ENCODE data around the gene AK8. TPM values are rescaled to one million over a fixed set of nuclear protein-coding genes. Genes with fewer than 3 reads are reported as not detected.

AK8 gene
- total RNA-seq, 4 donors from 2014 or later, result 0.61 to 1.9 TPM; not detected in 2

DNA sequence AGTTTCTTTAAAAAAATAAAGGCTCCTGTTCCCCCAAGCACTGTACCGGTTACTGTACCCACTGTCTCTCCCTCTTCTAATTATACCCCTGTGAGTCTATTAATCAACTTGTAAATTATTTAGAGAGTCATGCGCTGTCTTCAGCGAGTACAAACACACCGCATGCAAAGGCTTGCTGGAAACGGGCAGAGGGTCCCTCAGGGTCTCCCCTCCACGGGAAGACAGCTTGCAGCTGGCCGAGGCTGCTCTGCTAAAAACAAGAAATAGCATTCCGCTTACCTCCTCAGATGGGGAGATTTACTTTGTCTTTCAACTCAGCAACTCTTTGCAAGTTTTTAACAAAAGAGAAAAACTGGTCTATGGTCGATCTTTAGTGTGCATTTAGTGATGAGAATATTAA, 71.8 kb downstream of the AK8 start:
- no peaks in the 10 kb centered on the region for H3K4me1 ChIP-seq
- no peaks in the 10 kb centered on the region for H3K36me3 ChIP-seq
- intact Hi-C loops (cut with DNase I; ENCODE audit: low total_unique reads), result no loop called here
- no peak for TF ChIP-seq POLR2A (IDR thresholded peaks at IDR 0.05)
- TF ChIP-seq, protein P1, sequence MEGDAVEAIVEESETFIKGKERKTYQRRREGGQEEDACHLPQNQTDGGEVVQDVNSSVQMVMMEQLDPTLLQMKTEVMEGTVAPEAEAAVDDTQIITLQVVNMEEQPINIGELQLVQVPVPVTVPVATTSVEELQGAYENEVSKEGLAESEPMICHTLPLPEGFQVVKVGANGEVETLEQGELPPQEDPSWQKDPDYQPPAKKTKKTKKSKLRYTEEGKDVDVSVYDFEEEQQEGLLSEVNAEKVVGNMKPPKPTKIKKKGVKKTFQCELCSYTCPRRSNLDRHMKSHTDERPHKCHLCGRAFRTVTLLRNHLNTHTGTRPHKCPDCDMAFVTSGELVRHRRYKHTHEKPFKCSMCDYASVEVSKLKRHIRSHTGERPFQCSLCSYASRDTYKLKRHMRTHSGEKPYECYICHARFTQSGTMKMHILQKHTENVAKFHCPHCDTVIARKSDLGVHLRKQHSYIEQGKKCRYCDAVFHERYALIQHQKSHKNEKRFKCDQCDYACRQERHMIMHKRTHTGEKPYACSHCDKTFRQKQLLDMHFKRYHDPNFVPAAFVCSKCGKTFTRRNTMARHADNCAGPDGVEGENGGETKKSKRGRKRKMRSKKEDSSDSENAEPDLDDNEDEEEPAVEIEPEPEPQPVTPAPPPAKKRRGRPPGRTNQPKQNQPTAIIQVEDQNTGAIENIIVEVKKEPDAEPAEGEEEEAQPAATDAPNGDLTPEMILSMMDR (IDR thresholded peaks at IDR 0.05), result no peak
- no peak overlapping the region for H3K4me3 ChIP-seq
- DNase-seq, result no peak
- H3K9me3 ChIP-seq, result no peaks in the 10 kb centered on the region
- H3K27ac ChIP-seq, result no peak overlapping the region
- no peaks in the 10 kb centered on the region for H3K27me3 ChIP-seq

DNA sequence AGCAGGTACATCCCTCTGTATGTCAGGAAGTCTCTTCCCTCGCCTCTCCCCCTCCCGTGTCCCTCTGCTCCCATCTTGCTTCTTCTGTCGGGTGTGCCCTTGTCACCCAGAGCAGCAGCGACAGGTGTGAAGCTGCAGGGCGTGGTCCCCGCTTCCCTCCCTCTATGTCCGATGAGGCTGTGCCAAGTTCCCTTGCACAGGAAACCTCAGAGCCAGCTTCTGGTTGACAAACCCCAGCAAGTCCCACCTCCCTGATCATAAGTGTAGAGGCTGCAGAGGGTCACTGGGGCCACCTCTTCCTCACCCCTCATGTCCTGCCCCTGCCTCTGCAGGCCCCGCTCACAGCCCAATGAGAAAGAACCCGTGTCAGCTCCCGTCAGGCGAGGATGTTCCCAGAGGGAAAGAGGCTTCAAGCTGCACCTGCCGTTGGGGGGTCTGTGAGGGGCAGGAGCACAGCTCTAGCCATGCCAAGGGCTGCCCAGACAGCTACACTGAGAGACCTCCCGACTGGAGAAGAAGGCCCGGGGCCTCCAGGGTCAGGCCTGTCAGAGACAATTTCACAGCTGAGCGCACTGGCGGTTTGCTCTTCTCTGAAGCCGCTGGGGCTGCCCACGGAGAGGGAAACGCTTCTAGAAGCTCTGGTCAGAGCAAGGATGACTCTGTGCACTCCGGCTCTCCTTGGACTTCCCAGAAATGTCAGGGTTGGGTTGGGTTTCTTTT, 73.3 kb downstream of the AK8 start:
- Histone ChIP-seq H3K36me3 (no peaks in the 10 kb centered on the region), H3K27ac (no peak overlapping the region), H3K4me3 (no peak overlapping the region), H3K27me3 (no peaks in the 10 kb centered on the region), H3K4me1 (no peaks in the 10 kb centered on the region), H3K9me3 (no peaks in the 10 kb centered on the region)
- no peak for DNase-seq
- intact Hi-C loops (cut with DNase I; ENCODE audit: low total_unique reads), result loop anchor here (5.0 kb wide), 1 partner anchor 297 kb away; no protein-coding TSS in a partner anchor
- TF ChIP-seq POLR2A (IDR thresholded peaks at IDR 0.05), result no peak
- TF ChIP-seq, protein P1 (IDR thresholded peaks at IDR 0.05), result no peak

DNA sequence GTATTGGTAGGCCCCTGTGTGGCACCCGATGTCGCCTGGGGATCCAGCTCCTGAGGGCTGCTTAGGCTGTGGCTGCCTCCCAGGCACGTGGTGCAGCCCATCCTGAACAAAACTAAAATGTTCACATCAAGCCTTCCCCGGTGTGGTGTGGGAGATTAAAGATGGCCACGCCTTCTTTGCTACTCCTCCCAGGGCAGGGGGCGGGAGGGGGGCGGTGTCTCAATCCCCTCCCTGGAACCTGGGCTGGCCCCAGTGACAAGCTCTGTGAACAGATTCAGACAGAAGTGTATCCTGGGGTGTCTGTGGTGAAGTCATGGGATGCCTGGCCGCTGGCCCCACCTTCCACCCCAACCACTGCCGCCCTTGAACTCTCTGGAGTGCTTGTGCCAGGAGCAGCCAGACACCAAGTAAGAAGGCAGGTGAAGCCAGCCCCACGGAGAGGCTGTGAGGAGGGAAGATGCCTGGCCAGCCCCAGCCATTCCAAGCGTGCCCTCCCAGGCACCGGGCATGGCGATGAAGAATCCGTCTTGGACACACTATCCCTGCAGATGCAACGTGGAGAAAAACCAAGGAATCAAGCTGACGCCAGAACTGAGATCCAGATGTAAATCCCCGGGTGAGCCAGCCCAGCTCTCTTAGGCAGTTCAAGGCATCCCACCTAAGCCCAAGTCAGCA, 75.8 kb downstream of the AK8 start:
- DNase-seq, result no peak
- TF ChIP-seq POLR2A (IDR thresholded peaks at IDR 0.05), result no peak
- TF ChIP-seq, protein P1 (IDR thresholded peaks at IDR 0.05), result no peak
- Histone ChIP-seq H3K36me3 (no peaks in the 10 kb centered on the region), H3K27ac (no peak overlapping the region), H3K4me3 (no peak overlapping the region), H3K4me1 (no peaks in the 10 kb centered on the region), H3K27me3 (no peaks in the 10 kb centered on the region), H3K9me3 (no peaks in the 10 kb centered on the region)
- intact Hi-C loops (cut with DNase I; ENCODE audit: low total_unique reads), result loop anchor here (5.0 kb wide), 1 partner anchor 295 kb away; no protein-coding TSS in a partner anchor

DNA sequence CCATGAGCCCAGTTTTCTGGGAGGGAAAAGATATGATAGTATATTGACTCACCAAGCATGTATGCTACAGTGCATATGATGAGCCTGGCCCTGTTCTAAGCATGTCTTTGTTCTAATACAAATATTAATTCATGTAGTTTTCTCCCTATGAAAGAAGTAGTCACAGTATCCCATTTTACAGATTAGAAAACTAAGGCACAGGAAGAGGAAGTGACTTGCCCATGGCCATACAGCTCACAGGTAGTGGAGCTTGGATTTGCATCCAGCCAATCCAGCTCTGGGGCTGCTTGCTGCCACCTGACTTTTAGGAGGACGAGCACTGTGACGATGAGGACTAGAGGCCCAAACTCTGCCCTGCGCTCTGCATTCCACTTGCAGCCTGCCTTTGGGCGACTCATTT, 76.4 kb downstream of the AK8 start:
- DNase-seq, result no peak
- intact Hi-C loops (cut with DNase I; ENCODE audit: low total_unique reads), result loop anchor here (5.0 kb wide), 1 partner anchor 294 kb away; no protein-coding TSS in a partner anchor
- Histone ChIP-seq H3K9me3 (no peaks in the 10 kb centered on the region), H3K27me3 (no peaks in the 10 kb centered on the region), H3K36me3 (no peaks in the 10 kb centered on the region), H3K4me3 (no peak overlapping the region), H3K27ac (no peak overlapping the region), H3K4me1 (no peaks in the 10 kb centered on the region)
- TF ChIP-seq, protein P1 (IDR thresholded peaks at IDR 0.05), result no peak
- TF ChIP-seq POLR2A (IDR thresholded peaks at IDR 0.05), result no peak

DNA sequence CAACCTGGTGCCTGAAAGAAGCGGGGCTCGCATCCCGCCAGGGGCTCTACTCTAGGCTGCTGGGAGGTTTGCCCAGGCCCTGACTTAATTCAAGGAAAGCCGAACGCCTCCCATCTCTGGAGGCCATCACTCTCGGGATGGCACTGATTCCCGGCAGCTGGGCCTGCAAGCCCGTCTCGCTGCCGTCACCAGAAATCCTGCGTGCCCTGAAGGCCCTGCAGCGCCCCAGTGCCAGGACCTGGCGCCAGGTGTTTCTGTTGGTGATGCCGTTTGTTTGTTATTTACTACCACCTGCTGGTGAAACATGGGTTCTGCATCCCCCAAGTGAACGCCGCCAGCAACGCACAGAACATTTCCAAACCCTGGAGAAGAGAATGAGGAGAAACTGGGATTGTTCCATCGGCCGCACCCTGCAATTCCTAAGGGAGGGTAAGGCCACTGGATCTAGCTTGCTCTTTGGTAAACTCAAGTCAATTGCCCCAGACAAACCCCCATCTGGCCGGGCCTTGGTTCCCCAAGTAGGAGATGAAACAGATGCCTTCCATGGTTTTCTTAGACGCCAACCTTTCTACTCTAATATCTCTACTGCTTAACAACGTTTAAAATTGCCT, 77.9 kb downstream of the AK8 start:
- Histone ChIP-seq H3K4me3 (no peak overlapping the region), H3K9me3 (no peaks in the 10 kb centered on the region), H3K27me3 (no peaks in the 10 kb centered on the region), H3K27ac (no peak overlapping the region), H3K36me3 (no peaks in the 10 kb centered on the region), H3K4me1 (no peaks in the 10 kb centered on the region)
- DNase-seq, result peak; percentile 46 to 61
- TF ChIP-seq, protein P1 (IDR thresholded peaks at IDR 0.05), result peak; percentile 84 to 87 (median 87)
- TF ChIP-seq POLR2A (IDR thresholded peaks at IDR 0.05), result no peak
- intact Hi-C loops (cut with DNase I; ENCODE audit: low total_unique reads), result loop anchor here (5.0 kb wide), 1 partner anchor 293 kb away; no protein-coding TSS in a partner anchor
